CD14-positive monocyte (primary cell): Measurements from ENCODE around the gene ANKRD10. TPM values are rescaled to one million over a fixed set of nuclear protein-coding genes. Genes with fewer than 3 reads are reported as not detected.

Experiments
- DNase-seq, 3 donors: peaks; one replicate each; pipeline ENCODE4 v3.0.0-alpha.2; 2011 to 2022
- H2AFZ ChIP-seq: 2 replicates; pipeline ENCODE4 v1.6.0; 2012; ENCODE audit warnings: mild to moderate bottlenecking, low read depth, low read length, inconsistent platforms; ENCODE audit not compliant: insufficient read depth, poor library complexity, severe bottlenecking
- H3K27ac ChIP-seq, 2 donors: 1 replicate in 1 of 2; 2 replicates in 1 of 2; pipeline ENCODE4 v1.5.1; 2012 to 2013; ENCODE audit warnings: low read length in 2 of 2, control low read depth in 1 of 2, inconsistent platforms in 1 of 2, low read depth in 1 of 2, mild to moderate bottlenecking in 1 of 2
- H3K27me3 ChIP-seq, 2 donors: one replicate each; pipeline versions ENCODE4 v1.6.0 to v1.6.1; 2011 to 2013; ENCODE audit warnings: low read length in 2 of 2; ENCODE audit not compliant: control insufficient read depth in 2 of 2, insufficient read depth in 2 of 2
- H3K36me3 ChIP-seq, 2 donors: replicated peaks in 1 of 2; 1 replicate in 1 of 2; 2 replicates in 1 of 2; pipeline versions ENCODE4 v1.5.1 to v1.6.1; 2012 to 2013; ENCODE audit warnings: low read length in 2 of 2, control low read depth in 1 of 2, inconsistent platforms in 1 of 2, mild to moderate bottlenecking in 1 of 2; ENCODE audit not compliant: insufficient read depth in 2 of 2, control insufficient read depth in 1 of 2
- H3K4me1 ChIP-seq, 2 donors: 1 replicate in 1 of 2; 2 replicates in 1 of 2; pipeline versions ENCODE4 v1.5.1 to v1.6.1; 2012 to 2013; ENCODE audit warnings: low read length in 2 of 2, control low read depth in 1 of 2, inconsistent platforms in 1 of 2, mild to moderate bottlenecking in 1 of 2, moderate library complexity in 1 of 2; ENCODE audit not compliant: insufficient read depth in 2 of 2, control insufficient read depth in 1 of 2
- H3K4me2 ChIP-seq: replicated peaks from 2 replicates; pipeline ENCODE3; 2012; ENCODE audit warnings: low read length, moderate library complexity, mild to moderate bottlenecking; ENCODE audit not compliant: poor library complexity, severe bottlenecking; ENCODE audit errors: extremely low read depth
- H3K4me3 ChIP-seq, 3 experiments: fragments of 200-600 bp in 1 of 3; sonication (generic) in 1 of 3; replicated peaks in 1 of 3; 1 replicate in 2 of 3; 2 replicates in 1 of 3; pipeline ENCODE4 v1.5.1; 2011 to 2013; ENCODE audit warnings: low read length in 3 of 3, mild to moderate bottlenecking in 3 of 3, control low read depth in 2 of 3, low read depth in 2 of 3, inconsistent platforms in 1 of 3, moderate library complexity in 1 of 3
- H3K79me2 ChIP-seq: 2 replicates; pipeline ENCODE4 v1.6.0; 2012; ENCODE audit warnings: mild to moderate bottlenecking, control low read depth, inconsistent platforms, low read length, moderate library complexity; ENCODE audit not compliant: insufficient read depth
- H3K9ac ChIP-seq: 2 replicates; pipeline ENCODE4 v1.6.0; 2017; ENCODE audit warnings: low read length, mild to moderate bottlenecking; ENCODE audit not compliant: insufficient read depth, poor library complexity, severe bottlenecking
- H3K9me3 ChIP-seq, 2 donors: replicated peaks in 1 of 2; 1 replicate in 1 of 2; 2 replicates in 1 of 2; pipeline versions ENCODE4 v1.5.1 to v1.6.1; 2012 to 2013; ENCODE audit warnings: low read length in 2 of 2, control low read depth in 1 of 2; ENCODE audit not compliant: control insufficient read depth in 1 of 2, insufficient read depth in 1 of 2
- H4K20me1 ChIP-seq: 2 replicates; pipeline ENCODE4 v1.6.0; 2012; ENCODE audit warnings: mild to moderate bottlenecking, low read length, control low read depth, moderate library complexity; ENCODE audit not compliant: insufficient read depth
- H3K27ac Mint-ChIP-seq, 7 donors: one replicate each; pipeline ENCODE4 v1.8.0; 2020; ENCODE audit warnings: mild to moderate bottlenecking in 7 of 7, mixed read lengths in 7 of 7, moderate library complexity in 6 of 7, inconsistent platforms in 2 of 7
- H3K27me3 Mint-ChIP-seq, 3 donors: one replicate each; pipeline ENCODE4 v1.8.0; 2021 to 2022; ENCODE audit warnings: low read depth in 3 of 3, mild to moderate bottlenecking in 3 of 3, mixed read lengths in 3 of 3, moderate library complexity in 3 of 3, inconsistent platforms in 1 of 3
- H3K36me3 Mint-ChIP-seq, 2 donors: one replicate each; pipeline ENCODE4 v1.8.0; 2020; ENCODE audit warnings: mixed read lengths in 2 of 2, inconsistent platforms in 1 of 2, mild to moderate bottlenecking in 1 of 2
- H3K4me1 Mint-ChIP-seq: one replicate; pipeline ENCODE4 v1.8.0; 2020; ENCODE audit warnings: mild to moderate bottlenecking, mixed read lengths
- H3K4me3 Mint-ChIP-seq, 2 donors: one replicate each; pipeline ENCODE4 v1.8.0; 2020; ENCODE audit warnings: mild to moderate bottlenecking in 2 of 2, mixed read lengths in 2 of 2, moderate library complexity in 1 of 2
- H3K9me3 Mint-ChIP-seq, 7 donors: one replicate each; pipeline ENCODE4 v1.8.0; 2020 to 2022; ENCODE audit warnings: mixed read lengths in 7 of 7, mild to moderate bottlenecking in 6 of 7, moderate library complexity in 6 of 7, inconsistent platforms in 2 of 7
- CTCF ChIP-seq: fragments of 200-600 bp; IDR thresholded peaks from one replicate; pipeline ENCODE4 v1.8.0; 2022; ENCODE audit warnings: antibody characterized with exemption, mild to moderate bottlenecking
- WGBS: methylation state at CpG from one replicate; pipeline ENCODE4 v1.1.5; 2013; ENCODE audit warnings: missing lambda C conversion rate; ENCODE audit not compliant: insufficient coverage; 5-methylcytosine and 5-hydroxymethylcytosine counted together
- intact Hi-C, 2 donors: fragments of 100-400 bp; cut with micrococcal nuclease; formaldehyde crosslinking; loops; one replicate each; pipeline versions ENCODE4 v1.15.0 to v1.15.1; 2023
- polyA plus RNA-seq, 3 donors: library from polyadenylated mRNA; depleted of rRNA in 1 of 3; unstranded in 2 of 3; stranded (reverse) in 1 of 3; fragments of 300-500 nt in 2 of 3; fragments of >200 nt in 1 of 3; fragmentation: Illumina TruSeq in 2 of 3; gene quantifications; 1 replicate in 2 of 3; 2 replicates in 1 of 3; pipeline ENCODE4 v1.2.3, GENCODE V29; 2012 to 2021

ANKRD10 gene
- polyA plus RNA-seq, 3 donors, result 30.5 to 79.9 (median 37.2) TPM

- 91% methylated on average over 8 of the region's 13 CpGs for WGBS
- H3K27me3 Mint-ChIP-seq, result peaks cover 4 to 10% (median 5%) of the 10 kb centered on the region in 3 donors
- intact Hi-C loops, result no loop called here
Observed at GRCh38 chr13:110938662-110939421, 24.0 kb upstream of the ANKRD10 start.

More at GRCh38 chr13:110938662-110939421, 24.0 kb upstream of the ANKRD10 start:
- H2AFZ ChIP-seq, result no peak overlapping the region
- H3K27ac ChIP-seq, result no peak overlapping the region
- H3K4me2 ChIP-seq, result no peak overlapping the region
- H4K20me1 ChIP-seq, result no peaks in the 10 kb centered on the region
- H3K27me3 ChIP-seq, result no peaks in the 10 kb centered on the region
- Mint-ChIP-seq H3K4me3 (no peak overlapping the region), H3K9me3 (peaks cover 21 to 35% (median 30%) of the 10 kb centered on the region in 7 donors), H3K36me3 (no peaks in the 10 kb centered on the region), H3K4me1 (peaks cover 5% of the 10 kb centered on the region), H3K27ac (no peak overlapping the region)
- H3K4me1 ChIP-seq, result peaks cover 6 to 7% of the 10 kb centered on the region in 2 donors
- no peak for TF ChIP-seq CTCF
- H3K9me3 ChIP-seq, result peaks cover 25 to 30% of the 10 kb centered on the region in 2 donors
- no peak for DNase-seq
- H3K36me3 ChIP-seq, result no peaks in the 10 kb centered on the region
- H3K9ac ChIP-seq, result no peak overlapping the region
- no peaks in the 10 kb centered on the region for H3K79me2 ChIP-seq
- no peak overlapping the region for H3K4me3 ChIP-seq
